GM08714 (cell line): ENCODE measurements around the gene PCGF3.

ENCODE experiments used
- H3K4me3 ChIP-seq: fragments of 200-500 bp; sonication (Bioruptor generic); 2 replicates; pipeline ENCODE4 v1.5.1; 2014; ENCODE audit warnings: mild to moderate bottlenecking, low read length, inconsistent platforms
- ZNF274 ChIP-seq: IDR thresholded peaks from 2 replicates; pipeline ENCODE4 v1.6.1; 2012; ENCODE audit warnings: mild to moderate bottlenecking, low read depth, low read length

The PCGF3 gene

GRCh38 chr4:712093-712492 is 6.5 kb downstream of the PCGF3 start:
- H3K4me3 ChIP-seq, result no peak overlapping the region
- no peak for TF ChIP-seq ZNF274

GRCh38 chr4:712916-713632 is 7.4 kb downstream of the PCGF3 start:
- no peak for TF ChIP-seq ZNF274
- H3K4me3 ChIP-seq, result no peak overlapping the region

- TF ChIP-seq ZNF274, result no peak
- H3K4me3 ChIP-seq, result no peak overlapping the region
Measured at GRCh38 chr4:714087-714486, 8.5 kb downstream of the PCGF3 start.

- TF ChIP-seq ZNF274, result no peak
- H3K4me3 ChIP-seq, result no peak overlapping the region
Measured at GRCh38 chr4:717601-718320, 12.1 kb downstream of the PCGF3 start.

GRCh38 chr4:718460-718859 is 12.8 kb downstream of the PCGF3 start:
- no peak for TF ChIP-seq ZNF274
- no peak overlapping the region for H3K4me3 ChIP-seq

GRCh38 chr4:720111-720860 is 14.7 kb downstream of the PCGF3 start:
- no peak for TF ChIP-seq ZNF274
- H3K4me3 ChIP-seq, result no peak overlapping the region

- H3K4me3 ChIP-seq, result no peak overlapping the region
- TF ChIP-seq ZNF274, result no peak
Measured at GRCh38 chr4:721261-722168, 15.9 kb downstream of the PCGF3 start.

- no peak overlapping the region for H3K4me3 ChIP-seq
- no peak for TF ChIP-seq ZNF274
Measured at GRCh38 chr4:722169-722725, 16.6 kb downstream of the PCGF3 start.

GRCh38 chr4:722851-723360 is 17.3 kb downstream of the PCGF3 start:
- TF ChIP-seq ZNF274, result no peak
- no peak overlapping the region for H3K4me3 ChIP-seq

- no peak overlapping the region for H3K4me3 ChIP-seq
- no peak for TF ChIP-seq ZNF274
Measured at GRCh38 chr4:723751-724530, 18.3 kb downstream of the PCGF3 start.

GRCh38 chr4:725391-726234 is 20.0 kb downstream of the PCGF3 start:
- H3K4me3 ChIP-seq, result no peak overlapping the region
- TF ChIP-seq ZNF274, result no peak
